HL-60 (cell line): ENCODE measurements around the gene XRN2.

ENCODE experiments used
- CTCF ChIP-seq: IDR thresholded peaks from one replicate; pipeline ENCODE4 v1.5.1; 2011; ENCODE audit warnings: low read length, control low read depth, inconsistent platforms; ENCODE audit not compliant: insufficient read depth
- POLR2AphosphoS5 ChIP-seq: IDR thresholded peaks from 2 replicates; pipeline ENCODE4 v1.6.1; 2012; ENCODE audit warnings: low read depth
- REST ChIP-seq: IDR thresholded peaks from 2 replicates; pipeline ENCODE4 v1.6.1; 2012; ENCODE audit warnings: low read depth; ENCODE audit not compliant: insufficient replicate concordance

- TF ChIP-seq CTCF, result no peak
- TF ChIP-seq POLR2AphosphoS5, result no peak
- TF ChIP-seq REST, result no peak
Measured at GRCh38 chr20:21286775-21287174, 16.4 kb upstream of the XRN2 start.
